Large intestine (tissue), 3 donors: ENCODE measurements around the gene GALNT18. TPM values are rescaled to one million over a fixed set of nuclear protein-coding genes. Genes with fewer than 3 reads are reported as not detected.

ENCODE experiments used
- DNase-seq, 2 donors: peaks; one replicate each; pipeline versions ENCODE4 v3.0.0 to v3.0.0-alpha.2; 2013
- H3K27ac ChIP-seq: one replicate; pipeline ENCODE4 v1.5.1; 2013; ENCODE audit warnings: low read length
- H3K27me3 ChIP-seq: 2 replicates; pipeline ENCODE4 v1.6.1; 2013; ENCODE audit warnings: low read length; ENCODE audit not compliant: control insufficient read depth, insufficient read depth
- H3K36me3 ChIP-seq: 2 replicates; pipeline ENCODE4 v1.6.1; 2013; ENCODE audit warnings: low read length; ENCODE audit not compliant: control insufficient read depth, insufficient read depth
- H3K4me1 ChIP-seq: one replicate; pipeline ENCODE4 v1.6.1; 2013; ENCODE audit warnings: low read length; ENCODE audit not compliant: control insufficient read depth, insufficient read depth
- H3K4me3 ChIP-seq: one replicate; pipeline ENCODE4 v1.5.1; 2013; ENCODE audit warnings: low read length
- H3K9me3 ChIP-seq: one replicate; pipeline ENCODE4 v1.6.1; 2013; ENCODE audit warnings: mild to moderate bottlenecking, low read depth, low read length, moderate library complexity; ENCODE audit not compliant: control insufficient read depth
- WGBS: methylation state at CpG from one replicate; pipeline ENCODE4 v1.1.5; 2013; ENCODE audit warnings: low lambda C conversion rate; ENCODE audit not compliant: insufficient coverage; 5-methylcytosine and 5-hydroxymethylcytosine counted together
- polyA plus RNA-seq: library from polyadenylated mRNA; unstranded; fragments of 120-200 nt; gene quantifications from one replicate; pipeline ENCODE4 v1.2.1, GENCODE V29; 2013

The GALNT18 gene
- polyA plus RNA-seq, 1 donor, result 3.7 TPM

GRCh38 chr11:11270236-11270775, 351.5 kb downstream of the GALNT18 start:
- H3K27ac ChIP-seq, result no peak overlapping the region
- no peaks in the 10 kb centered on the region for H3K4me1 ChIP-seq
- peaks cover 2% of the 10 kb centered on the region for H3K27me3 ChIP-seq
- WGBS, result 100% methylated on average over 1 of the region's 6 CpGs
- DNase-seq, result no peak
- H3K36me3 ChIP-seq, result no peaks in the 10 kb centered on the region
- H3K4me3 ChIP-seq, result no peak overlapping the region
- H3K9me3 ChIP-seq, result no peaks in the 10 kb centered on the region

- no peak for DNase-seq
- WGBS, result no CpG with 5 or more reads among the region's 5 CpGs
- Histone ChIP-seq H3K27me3 (peaks cover 2% of the 10 kb centered on the region), H3K27ac (no peak overlapping the region), H3K4me3 (no peak overlapping the region), H3K4me1 (peaks cover 2% of the 10 kb centered on the region), H3K9me3 (no peaks in the 10 kb centered on the region), H3K36me3 (no peaks in the 10 kb centered on the region)
Observed at GRCh38 chr11:11268706-11269105, 353.1 kb downstream of the GALNT18 start.

- peaks cover 2% of the 10 kb centered on the region for H3K27me3 ChIP-seq
- no peaks in the 10 kb centered on the region for H3K36me3 ChIP-seq
- H3K9me3 ChIP-seq, result no peaks in the 10 kb centered on the region
- H3K27ac ChIP-seq, result no peak overlapping the region
- H3K4me3 ChIP-seq, result no peak overlapping the region
- WGBS, result no CpG with 5 or more reads among the region's 1 CpG
- H3K4me1 ChIP-seq, result peaks cover 3% of the 10 kb centered on the region
- DNase-seq, result no peak
Observed at GRCh38 chr11:11268119-11268518, 353.7 kb downstream of the GALNT18 start.

- Histone ChIP-seq H3K4me3 (no peak overlapping the region), H3K9me3 (no peaks in the 10 kb centered on the region), H3K27ac (no peak overlapping the region), H3K27me3 (peaks cover 2% of the 10 kb centered on the region), H3K4me1 (peaks cover 3% of the 10 kb centered on the region), H3K36me3 (no peaks in the 10 kb centered on the region)
- no peak for DNase-seq
Observed at GRCh38 chr11:11267312-11267711, 354.5 kb downstream of the GALNT18 start.

GRCh38 chr11:11265994-11266606, 355.7 kb downstream of the GALNT18 start:
- Histone ChIP-seq H3K27ac (no peak overlapping the region), H3K9me3 (no peaks in the 10 kb centered on the region), H3K4me1 (peaks cover 3% of the 10 kb centered on the region), H3K27me3 (peaks cover 2% of the 10 kb centered on the region), H3K4me3 (no peak overlapping the region), H3K36me3 (no peaks in the 10 kb centered on the region)
- WGBS, result 80% methylated on average over 2 of the region's 8 CpGs
- peak; percentile 20 to 31 for DNase-seq

DNA sequence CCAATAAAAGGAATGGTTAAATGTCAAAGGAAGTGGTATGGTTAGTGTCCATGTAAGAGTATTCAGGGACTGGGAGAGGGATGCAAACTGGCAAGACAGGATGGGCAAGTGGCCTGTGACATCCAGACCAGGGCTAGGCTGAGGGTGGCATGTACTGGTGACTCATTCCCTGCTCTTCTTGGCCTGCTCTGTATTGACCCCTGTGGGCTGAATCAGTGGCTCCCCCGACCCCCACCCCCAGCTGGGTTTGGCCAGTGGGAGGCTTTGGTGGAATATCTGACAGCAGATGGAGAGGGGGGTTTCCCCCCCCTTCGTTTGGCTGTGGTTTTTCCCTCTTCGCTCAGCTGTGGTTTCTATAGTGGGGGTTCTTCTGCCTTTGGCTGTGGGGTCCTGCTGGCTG, 356.5 kb downstream of the GALNT18 start:
- Histone ChIP-seq H3K4me1 (peaks cover 3% of the 10 kb centered on the region), H3K27ac (no peak overlapping the region), H3K36me3 (no peaks in the 10 kb centered on the region)

GRCh38 chr11:11263238-11264005, 358.4 kb downstream of the GALNT18 start:
- Histone ChIP-seq H3K4me3 (no peak overlapping the region), H3K27me3 (peaks cover 2% of the 10 kb centered on the region), H3K36me3 (no peaks in the 10 kb centered on the region), H3K27ac (no peak overlapping the region), H3K4me1 (peaks cover 3% of the 10 kb centered on the region), H3K9me3 (no peaks in the 10 kb centered on the region)
- no CpG with 5 or more reads among the region's 8 CpGs for WGBS
- no peak for DNase-seq

More for the DNA sequence above, 356.5 kb downstream of the GALNT18 start:
- Histone ChIP-seq H3K4me3 (no peak overlapping the region), H3K9me3 (no peaks in the 10 kb centered on the region), H3K27me3 (peaks cover 2% of the 10 kb centered on the region)
- DNase-seq, result no peak
- WGBS, result no CpG with 5 or more reads among the region's 3 CpGs

GRCh38 chr11:11262171-11262920, 359.5 kb downstream of the GALNT18 start:
- Histone ChIP-seq H3K27me3 (peaks cover 2% of the 10 kb centered on the region), H3K27ac (no peak overlapping the region), H3K36me3 (no peaks in the 10 kb centered on the region), H3K9me3 (no peaks in the 10 kb centered on the region), H3K4me3 (no peak overlapping the region), H3K4me1 (peaks cover 3% of the 10 kb centered on the region)
- no CpG with 5 or more reads among the region's 5 CpGs for WGBS
- DNase-seq, result no peak

DNA sequence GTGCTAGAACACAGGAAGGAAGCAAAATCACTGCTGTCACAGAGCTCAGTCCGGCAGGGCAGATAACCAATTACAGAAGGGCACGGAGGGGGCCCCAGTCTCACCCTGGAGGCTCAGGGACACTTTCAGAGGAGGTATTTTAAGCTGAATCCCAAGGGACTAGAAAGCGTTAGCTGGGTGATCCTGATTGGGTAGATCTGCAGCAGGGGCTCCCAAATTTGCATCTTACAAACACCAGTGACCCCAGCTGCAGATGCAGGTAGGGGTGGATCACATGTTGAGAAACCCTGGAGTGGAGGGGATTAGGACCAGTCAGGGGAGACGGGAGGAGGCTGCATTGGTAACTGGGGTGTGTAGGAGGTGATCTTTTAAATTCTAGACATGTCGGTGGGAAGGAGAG, 360.2 kb downstream of the GALNT18 start:
- 60% methylated on average over 1 of the region's 5 CpGs for WGBS
- Histone ChIP-seq H3K27ac (no peak overlapping the region), H3K9me3 (no peaks in the 10 kb centered on the region), H3K27me3 (peaks cover 2% of the 10 kb centered on the region), H3K4me3 (no peak overlapping the region), H3K4me1 (peaks cover 3% of the 10 kb centered on the region), H3K36me3 (no peaks in the 10 kb centered on the region)
- DNase-seq, result no peak

DNA sequence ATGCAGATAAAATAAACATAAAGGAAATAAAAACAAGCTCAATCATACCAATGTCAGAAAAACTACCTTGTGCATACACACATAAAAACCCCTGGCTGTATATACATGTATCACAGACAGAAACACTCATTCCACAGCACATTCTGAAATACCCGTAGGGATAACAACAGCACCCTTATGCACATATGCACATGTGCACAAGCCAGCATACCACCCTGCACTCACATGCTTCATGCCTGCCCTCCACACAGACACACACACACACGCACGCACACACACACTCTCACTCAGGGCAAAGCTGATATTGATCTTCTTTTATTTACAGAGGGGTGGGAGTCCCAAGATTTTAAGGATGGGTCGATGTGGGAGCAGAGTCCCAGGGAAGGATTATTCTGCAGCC, 360.9 kb downstream of the GALNT18 start:
- Histone ChIP-seq H3K9me3 (no peaks in the 10 kb centered on the region), H3K27ac (no peak overlapping the region)
- 60% methylated on average over 1 of the region's 4 CpGs for WGBS

More for the DNA sequence above, 360.9 kb downstream of the GALNT18 start:
- Histone ChIP-seq H3K27me3 (no peaks in the 10 kb centered on the region), H3K36me3 (no peaks in the 10 kb centered on the region), H3K4me3 (no peak overlapping the region), H3K4me1 (peaks cover 3% of the 10 kb centered on the region)
- DNase-seq, result no peak
